ENCODE measurements around the gene POU2F2.

POU2F2 gene

GRCh38 chr19:42076380-42076944 is 55.8 kb downstream of the POU2F2 start:
- Histone ChIP-seq H3K9me3 (no peaks in the 10 kb centered on the region), H3K27ac (peak overlapping the region; percentile 90), H3K36me3 (peaks cover 32% of the 10 kb centered on the region), H3K27me3 (no peaks in the 10 kb centered on the region), H3K4me1 (ENCODE audit: control insufficient read depth in 1 of 2, insufficient read depth in 1 of 2, low read depth in 1 of 2, low read length in 1 of 2) (peaks cover 20 to 22% of the 10 kb centered on the region in 2 experiments), H3K4me3 (ENCODE audit: low read depth in 1 of 2, low read length in 1 of 2) (peak overlapping the region; percentile 84 to 90)
- no peak for TF ChIP-seq CTCF (IDR thresholded peaks at IDR 0.05)

- H3K27me3 ChIP-seq: no peaks in the 10 kb centered on the region
- H3K27ac ChIP-seq: peak within 1 kb of the TSS; percentile 90
- no peaks in the 10 kb centered on the region for H3K9me3 ChIP-seq
- H3K36me3 ChIP-seq: peaks cover 25% of the 10 kb centered on the region
- H3K4me1 ChIP-seq (ENCODE audit: control insufficient read depth in 1 of 2, insufficient read depth in 1 of 2, low read depth in 1 of 2, low read length in 1 of 2): peaks cover 20 to 22% of the 10 kb centered on the region in 2 experiments
- TF ChIP-seq CTCF (IDR thresholded peaks at IDR 0.05): no peak
- H3K4me3 ChIP-seq (ENCODE audit: low read depth in 1 of 2, low read length in 1 of 2): peak within 1 kb of the TSS; percentile 84 to 90
These were observed 56.4 kb downstream of the POU2F2 start, which contains the start of gene ZNF574 for GRCh38 chr19:42075616-42076379. ZNF574 (plus strand) TSS chr19:42076166; CDS start chr19:42078607, 2,441 bp downstream.

GRCh38 chr19:42075364-42075615 is 57.0 kb downstream of the POU2F2 start:
- Histone ChIP-seq H3K36me3 (peaks cover 20% of the 10 kb centered on the region), H3K9me3 (no peaks in the 10 kb centered on the region), H3K4me1 (ENCODE audit: control insufficient read depth in 1 of 2, insufficient read depth in 1 of 2, low read depth in 1 of 2, low read length in 1 of 2) (peaks cover 22 to 27% of the 10 kb centered on the region in 2 experiments), H3K4me3 (ENCODE audit: low read depth in 1 of 2, low read length in 1 of 2) (peak overlapping the region; percentile 84 to 90), H3K27me3 (peaks cover under 1% of the 10 kb centered on the region), H3K27ac (peak overlapping the region; percentile 90)
- TF ChIP-seq CTCF (IDR thresholded peaks at IDR 0.05): no peak

- Histone ChIP-seq H3K27me3 (peaks cover 6% of the 10 kb centered on the region), H3K27ac (peak overlapping the region; percentile 90), H3K4me3 (ENCODE audit: low read depth in 1 of 2, low read length in 1 of 2) (peak overlapping the region; percentile 84 to 90), H3K9me3 (no peaks in the 10 kb centered on the region), H3K36me3 (peaks cover 15% of the 10 kb centered on the region), H3K4me1 (ENCODE audit: control insufficient read depth in 1 of 2, insufficient read depth in 1 of 2, low read depth in 1 of 2, low read length in 1 of 2) (peaks cover 27 to 32% of the 10 kb centered on the region in 2 experiments)
- TF ChIP-seq CTCF (IDR thresholded peaks at IDR 0.05): no peak
These were observed 57.5 kb downstream of the POU2F2 start for GRCh38 chr19:42074513-42075363.

GRCh38 chr19:42071247-42071646 is 61.0 kb downstream of the POU2F2 start:
- no peaks in the 10 kb centered on the region for H3K9me3 ChIP-seq
- H3K4me1 ChIP-seq (ENCODE audit: control insufficient read depth in 1 of 2, insufficient read depth in 1 of 2, low read depth in 1 of 2, low read length in 1 of 2): peaks cover 22 to 24% of the 10 kb centered on the region in 2 experiments
- no peak overlapping the region for H3K4me3 ChIP-seq (ENCODE audit: low read depth in 1 of 2, low read length in 1 of 2)
- no peak overlapping the region for H3K27ac ChIP-seq
- H3K36me3 ChIP-seq: no peaks in the 10 kb centered on the region
- peaks cover 27% of the 10 kb centered on the region for H3K27me3 ChIP-seq
- no peak for TF ChIP-seq CTCF (IDR thresholded peaks at IDR 0.05)

All from neutrophil (primary cell).